Measurements from ENCODE around the gene GPC6.

GPC6 gene

GRCh38 chr13:94412870-94413597 is 1186.4 kb downstream of the GPC6 start:
- no peak for DNase-seq (ENCODE audit: low spot score)

DNA sequence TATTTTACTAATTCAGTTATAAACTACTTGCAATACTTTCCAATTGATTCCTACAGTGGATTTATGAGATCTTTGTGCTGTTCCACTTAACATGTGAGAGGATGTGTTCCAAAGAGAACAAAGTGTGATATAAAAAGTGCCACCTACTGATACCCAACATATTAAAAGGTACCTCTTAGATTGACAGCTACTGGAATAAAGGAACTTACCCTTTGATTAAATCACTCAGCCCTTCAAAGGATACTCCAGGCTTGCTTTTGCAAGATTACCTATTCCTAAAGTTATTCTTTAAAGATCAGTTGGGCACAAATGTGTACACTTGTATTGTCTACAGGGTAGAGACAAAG is 1187.0 kb downstream of the GPC6 start:
- no peak for DNase-seq (ENCODE audit: low spot score)

DNA sequence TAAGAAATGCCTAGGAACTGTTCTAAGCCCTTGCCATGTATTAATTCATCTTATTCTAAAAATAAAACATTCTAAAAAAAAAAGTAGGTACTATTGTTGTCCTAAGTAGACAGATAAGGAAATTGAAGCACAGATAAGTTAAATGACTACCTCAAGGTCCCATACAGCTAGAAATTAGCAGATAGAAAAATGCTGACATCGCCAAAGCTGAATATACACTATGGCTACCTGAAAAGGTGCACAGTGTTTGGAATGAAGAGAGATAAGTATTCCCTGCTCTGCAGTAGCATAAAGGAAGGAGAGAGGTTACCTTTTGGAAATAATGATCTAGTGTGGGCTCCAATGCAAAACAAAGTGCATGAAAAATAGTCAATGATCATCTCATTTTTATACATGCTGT is 1187.5 kb downstream of the GPC6 start:
- DNase-seq (ENCODE audit: low spot score): no peak

- DNase-seq (ENCODE audit: low spot score): no peak
These were observed 1188.1 kb downstream of the GPC6 start for GRCh38 chr13:94414708-94415107.

DNA sequence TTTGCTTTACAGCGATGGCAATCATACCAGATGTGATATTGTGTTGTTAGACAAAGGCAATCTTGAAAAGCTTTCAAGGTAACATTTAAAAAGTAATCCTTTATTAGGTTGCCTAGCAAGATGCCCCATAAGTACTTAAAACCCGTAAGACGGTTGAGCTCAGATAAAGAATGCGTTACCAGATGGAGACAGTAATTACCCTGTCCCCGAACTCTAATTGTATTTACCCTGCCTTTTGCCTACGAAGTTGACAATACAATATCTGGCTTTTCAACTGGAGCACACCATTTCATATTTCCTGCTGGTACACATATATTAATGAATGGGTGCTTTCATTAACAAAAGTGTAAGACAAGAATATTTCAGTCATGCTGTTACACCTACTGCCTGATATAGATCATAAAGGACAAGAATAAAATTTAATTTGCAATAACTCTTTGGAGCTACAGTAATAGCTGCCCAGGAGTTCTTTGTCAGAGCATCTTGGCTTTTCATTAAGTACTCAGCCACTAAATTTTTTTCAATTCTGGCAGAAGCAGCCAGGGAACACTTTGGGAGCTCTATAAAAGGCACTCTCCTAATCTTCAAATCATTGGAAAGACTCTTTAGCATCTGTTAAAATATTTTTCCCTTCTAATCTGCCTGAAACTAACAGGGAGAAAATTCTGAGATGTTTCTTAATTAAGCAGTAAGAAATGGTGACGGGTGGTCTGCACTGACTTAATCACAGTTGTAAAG is 1189.1 kb downstream of the GPC6 start:
- DNase-seq (ENCODE audit: low spot score): no peak

- DNase-seq (ENCODE audit: low spot score): no peak
These were observed 1190.0 kb downstream of the GPC6 start for GRCh38 chr13:94416454-94417080.

GRCh38 chr13:94417294-94417693 is 1190.7 kb downstream of the GPC6 start:
- DNase-seq (ENCODE audit: low spot score): no peak

DNA sequence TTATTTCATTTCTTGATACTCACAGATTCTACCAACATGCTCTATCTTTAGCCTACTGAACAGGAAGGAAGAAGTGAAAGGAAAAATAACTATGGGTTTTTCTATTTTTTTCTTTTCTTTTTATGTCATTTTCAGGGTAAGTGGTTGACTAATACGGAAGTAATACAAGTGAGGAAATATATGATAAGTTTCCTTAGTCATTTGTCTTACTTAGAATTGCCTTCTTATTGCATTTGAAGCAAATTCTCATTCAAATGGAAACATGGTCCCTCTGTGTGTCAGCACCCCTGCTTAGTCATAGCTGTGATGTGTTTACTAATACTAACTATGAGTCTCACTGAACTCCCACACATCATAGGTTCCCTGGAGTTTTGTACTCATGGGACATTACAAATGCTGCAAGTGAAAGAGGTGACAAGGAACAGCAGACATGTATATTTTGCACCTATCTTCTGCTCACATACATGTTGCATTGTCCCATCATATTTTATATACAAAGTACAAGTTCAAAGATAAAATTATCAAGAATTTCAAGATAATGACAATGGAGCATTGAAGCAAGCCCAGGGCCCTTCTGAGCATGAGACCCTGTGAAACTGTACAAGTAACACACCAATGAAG is 1192.8 kb downstream of the GPC6 start:
- no peak for DNase-seq (ENCODE audit: low spot score)

GRCh38 chr13:94419925-94420305 is 1193.3 kb downstream of the GPC6 start:
- no peak for DNase-seq (ENCODE audit: low spot score)

DNA sequence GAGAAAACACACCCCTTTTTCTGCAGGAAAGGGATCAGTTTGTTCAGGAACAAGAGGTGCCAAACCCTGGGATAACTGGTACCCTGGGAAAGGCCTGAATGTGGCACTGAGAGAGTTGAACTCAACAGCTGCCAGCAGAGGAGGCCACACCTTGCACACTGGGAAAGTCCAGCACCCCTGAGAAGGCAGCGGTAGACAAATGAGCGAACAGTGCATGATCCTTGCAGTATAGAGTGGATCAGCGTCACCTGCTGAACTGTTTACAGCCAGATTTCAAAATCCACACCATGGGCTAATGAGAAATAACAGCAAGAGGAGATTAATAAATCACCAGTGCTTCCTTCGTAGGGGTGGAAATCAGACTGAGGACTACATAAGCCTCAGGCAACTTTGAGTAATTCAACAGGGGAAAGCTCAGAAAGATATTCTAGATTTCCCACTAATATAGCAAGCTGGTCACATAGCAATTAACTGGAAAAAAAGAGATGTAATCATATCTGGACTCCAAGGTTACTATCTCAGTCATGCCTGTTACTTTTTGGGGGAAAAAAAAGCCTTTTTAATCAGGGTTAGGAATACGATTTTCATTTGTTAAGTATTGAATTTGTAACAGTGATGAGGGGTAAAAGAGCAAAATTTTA is 1200.8 kb downstream of the GPC6 start:
- no peak for DNase-seq (ENCODE audit: low spot score)

DNA sequence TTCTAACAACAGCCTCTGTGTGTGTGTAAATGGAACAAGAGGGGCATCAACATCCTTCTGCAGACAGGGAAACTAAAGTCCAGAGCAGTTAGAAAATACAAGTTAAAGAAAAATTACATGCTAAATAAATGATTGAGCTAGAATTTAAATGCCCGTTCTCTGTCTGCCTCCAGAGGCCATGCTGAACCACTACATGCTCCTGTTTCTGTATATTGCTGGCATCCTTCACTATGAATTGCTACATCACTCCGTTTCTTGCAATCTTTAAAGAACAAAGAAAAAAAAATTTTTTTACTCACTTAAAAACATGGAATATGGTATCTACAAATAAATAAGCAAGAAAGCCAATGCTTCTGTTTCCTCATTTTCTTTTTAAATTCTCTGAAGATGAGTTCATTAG is 1205.0 kb downstream of the GPC6 start:
- no peak for DNase-seq (ENCODE audit: low spot score)

DNA sequence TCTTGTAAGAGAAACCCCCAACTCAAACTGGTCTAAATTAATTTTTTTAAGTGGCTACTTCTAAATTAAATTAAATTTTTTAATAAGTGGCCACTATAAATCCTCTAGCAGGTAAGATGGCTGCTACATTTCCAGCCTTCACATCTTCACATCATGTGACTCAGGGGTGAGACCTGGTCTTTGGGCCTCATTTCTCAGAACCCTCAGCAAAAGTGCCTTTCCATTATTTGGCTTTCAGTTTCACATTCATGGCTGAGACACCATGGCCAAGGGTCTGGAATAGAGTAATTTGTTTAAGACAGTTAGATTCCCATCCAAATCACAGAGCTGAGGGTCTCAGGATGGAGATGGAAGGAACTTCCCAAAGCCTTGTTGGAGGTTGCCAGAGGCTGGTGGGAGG is 1205.4 kb downstream of the GPC6 start:
- DNase-seq (ENCODE audit: low spot score): no peak

DNA sequence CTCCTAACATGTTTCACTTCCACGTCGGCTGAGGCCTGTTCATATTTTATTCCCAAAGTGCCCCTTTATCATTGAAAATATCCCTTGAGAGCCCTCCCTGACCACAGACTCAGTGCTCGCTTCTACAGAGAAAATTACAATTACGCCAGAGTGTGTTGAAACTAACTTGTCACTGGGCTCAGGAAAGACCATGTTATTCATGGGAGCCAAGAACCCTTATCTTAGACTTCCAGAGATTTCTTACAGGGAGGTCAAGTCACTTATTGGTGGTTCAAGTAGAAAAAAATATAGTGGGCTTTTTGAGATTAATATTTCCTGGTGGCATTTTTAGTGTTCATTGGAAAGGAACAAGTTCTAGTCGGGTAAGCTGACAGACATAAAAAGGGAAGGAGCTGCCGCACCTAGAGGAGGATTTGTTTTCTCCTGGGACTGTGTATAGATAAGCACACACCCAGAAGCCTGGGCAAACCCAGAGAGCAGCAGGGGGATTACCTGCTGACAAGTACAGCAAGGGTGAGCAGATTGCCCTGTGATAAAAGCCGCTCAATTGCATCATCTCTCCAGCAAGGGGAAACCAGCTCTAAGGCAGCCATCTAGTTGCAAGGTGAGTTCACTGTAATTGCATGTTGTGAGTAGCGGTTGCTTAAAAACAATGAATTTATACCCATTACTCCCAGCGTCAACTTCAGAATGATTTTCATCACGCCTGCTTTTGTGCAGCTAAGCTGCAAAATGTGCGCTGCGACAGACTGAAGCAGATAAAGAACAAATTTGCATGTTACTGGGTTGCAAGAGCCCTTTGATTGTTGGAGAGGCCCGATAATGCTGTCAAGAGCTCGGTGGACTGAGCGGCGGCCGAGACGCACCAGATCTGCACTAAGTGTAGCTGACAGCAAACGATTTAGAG is 1206.7 kb downstream of the GPC6 start:
- no peak for DNase-seq (ENCODE audit: low spot score)

DNA sequence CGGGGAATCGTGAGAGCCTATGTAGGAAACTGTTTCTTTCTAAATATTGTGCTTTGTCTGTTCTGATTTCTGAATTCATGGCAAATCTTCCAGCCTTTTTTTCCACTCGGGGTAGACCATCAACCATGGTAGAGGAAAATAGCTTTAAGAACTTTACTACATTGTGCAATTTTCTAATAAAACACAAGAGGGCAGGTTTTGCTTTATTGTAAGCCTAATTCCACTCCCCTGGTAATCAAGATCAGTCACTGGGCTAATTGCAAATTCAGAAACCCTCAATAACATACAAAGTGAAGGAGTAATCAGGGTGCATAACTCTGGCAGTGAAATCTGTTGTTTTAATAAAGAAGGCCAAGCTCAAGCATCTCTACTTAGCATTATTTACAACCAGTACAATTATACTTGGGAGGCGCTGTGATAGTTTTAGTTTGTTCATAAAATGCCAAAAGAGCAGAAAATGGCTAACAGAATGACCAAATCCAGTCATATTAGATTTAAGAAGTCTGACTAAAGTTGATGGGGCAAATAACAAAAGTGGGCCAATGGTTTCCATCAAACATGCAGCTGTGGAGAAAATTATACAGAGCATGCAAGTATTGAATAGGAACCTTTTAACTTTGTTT is 1209.1 kb downstream of the GPC6 start:
- peak; percentile 66 for DNase-seq (ENCODE audit: low spot score)

DNA sequence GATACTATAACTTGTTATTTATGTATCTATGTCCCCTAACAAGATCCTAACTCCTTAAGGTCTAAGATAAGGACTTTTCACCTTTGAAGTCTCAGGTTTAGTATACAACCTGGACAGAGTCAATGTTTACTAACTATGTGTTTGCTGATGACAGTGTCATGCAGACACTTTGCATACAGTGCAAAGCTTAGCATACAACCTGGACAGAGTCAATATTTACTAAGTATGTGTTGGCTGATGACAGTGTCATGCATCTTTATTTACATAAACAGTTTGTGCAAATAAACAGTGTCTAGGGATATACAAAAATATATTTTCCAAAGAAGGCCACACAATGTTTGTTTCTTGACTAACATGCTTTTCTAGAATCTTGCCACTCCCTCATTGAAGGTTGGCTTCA is 1218.2 kb downstream of the GPC6 start:
- no peak for DNase-seq (ENCODE audit: low spot score)

- no peak for DNase-seq (ENCODE audit: low spot score)
These were observed 1227.7 kb downstream of the GPC6 start for GRCh38 chr13:94454334-94454733.

DNA sequence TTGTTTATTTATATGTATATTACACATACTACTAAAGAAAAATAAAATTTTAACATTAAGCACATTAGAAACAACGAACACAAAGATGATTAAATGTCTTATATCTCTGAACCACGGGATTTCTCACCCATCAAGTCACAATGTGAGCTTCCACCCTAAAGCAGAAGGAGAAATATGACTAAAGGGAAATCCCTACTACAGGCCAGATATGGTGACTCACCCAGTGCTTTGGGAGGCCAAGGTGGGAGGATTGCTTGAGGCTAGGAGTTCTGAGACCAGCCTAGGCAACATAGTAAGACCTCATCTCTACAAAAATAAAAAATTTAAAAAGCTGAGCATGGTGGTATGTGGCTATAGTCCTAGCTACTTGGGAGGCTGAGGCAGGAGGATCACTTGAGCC is 1228.3 kb downstream of the GPC6 start:
- no peak for DNase-seq (ENCODE audit: low spot score)

DNA sequence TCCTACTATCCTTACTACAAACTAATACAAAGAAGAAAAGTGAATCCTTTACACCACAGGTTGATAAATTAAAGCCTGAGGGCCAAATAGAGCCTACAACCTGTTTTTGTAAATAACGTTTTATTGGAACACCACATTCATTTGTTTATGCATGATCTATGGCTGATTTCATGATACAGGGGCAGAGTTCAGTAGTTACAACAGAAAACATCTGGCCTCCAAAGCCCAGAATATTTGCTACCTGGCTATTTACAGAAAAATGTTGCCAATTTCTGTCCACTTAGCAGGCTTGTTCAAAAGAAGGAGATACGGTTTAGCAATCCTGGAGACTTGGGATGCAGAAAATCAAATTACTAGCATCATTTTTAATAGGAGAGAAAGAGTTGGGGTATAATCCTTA is 1228.8 kb downstream of the GPC6 start:
- DNase-seq (ENCODE audit: low spot score): no peak
